GM12801 (cell line): ENCODE data around the gene TXNRD3.

Experiments used
- TF ChIP-seq, protein P1 (sequence below): IDR thresholded peaks from one replicate; pipeline ENCODE4 v1.5.1; 2011; ENCODE audit warnings: control low read depth; ENCODE audit not compliant: insufficient read length; ENCODE audit errors: extremely low read depth

TXNRD3 gene

GRCh38 chr3:126679318-126679751 lies 24.4 kb upstream of the TXNRD3 start:
- TF ChIP-seq, protein P1, sequence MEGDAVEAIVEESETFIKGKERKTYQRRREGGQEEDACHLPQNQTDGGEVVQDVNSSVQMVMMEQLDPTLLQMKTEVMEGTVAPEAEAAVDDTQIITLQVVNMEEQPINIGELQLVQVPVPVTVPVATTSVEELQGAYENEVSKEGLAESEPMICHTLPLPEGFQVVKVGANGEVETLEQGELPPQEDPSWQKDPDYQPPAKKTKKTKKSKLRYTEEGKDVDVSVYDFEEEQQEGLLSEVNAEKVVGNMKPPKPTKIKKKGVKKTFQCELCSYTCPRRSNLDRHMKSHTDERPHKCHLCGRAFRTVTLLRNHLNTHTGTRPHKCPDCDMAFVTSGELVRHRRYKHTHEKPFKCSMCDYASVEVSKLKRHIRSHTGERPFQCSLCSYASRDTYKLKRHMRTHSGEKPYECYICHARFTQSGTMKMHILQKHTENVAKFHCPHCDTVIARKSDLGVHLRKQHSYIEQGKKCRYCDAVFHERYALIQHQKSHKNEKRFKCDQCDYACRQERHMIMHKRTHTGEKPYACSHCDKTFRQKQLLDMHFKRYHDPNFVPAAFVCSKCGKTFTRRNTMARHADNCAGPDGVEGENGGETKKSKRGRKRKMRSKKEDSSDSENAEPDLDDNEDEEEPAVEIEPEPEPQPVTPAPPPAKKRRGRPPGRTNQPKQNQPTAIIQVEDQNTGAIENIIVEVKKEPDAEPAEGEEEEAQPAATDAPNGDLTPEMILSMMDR, result no peak

GRCh38 chr3:126678693-126679317 lies 23.9 kb upstream of the TXNRD3 start:
- TF ChIP-seq, protein P1, result no peak

DNA sequence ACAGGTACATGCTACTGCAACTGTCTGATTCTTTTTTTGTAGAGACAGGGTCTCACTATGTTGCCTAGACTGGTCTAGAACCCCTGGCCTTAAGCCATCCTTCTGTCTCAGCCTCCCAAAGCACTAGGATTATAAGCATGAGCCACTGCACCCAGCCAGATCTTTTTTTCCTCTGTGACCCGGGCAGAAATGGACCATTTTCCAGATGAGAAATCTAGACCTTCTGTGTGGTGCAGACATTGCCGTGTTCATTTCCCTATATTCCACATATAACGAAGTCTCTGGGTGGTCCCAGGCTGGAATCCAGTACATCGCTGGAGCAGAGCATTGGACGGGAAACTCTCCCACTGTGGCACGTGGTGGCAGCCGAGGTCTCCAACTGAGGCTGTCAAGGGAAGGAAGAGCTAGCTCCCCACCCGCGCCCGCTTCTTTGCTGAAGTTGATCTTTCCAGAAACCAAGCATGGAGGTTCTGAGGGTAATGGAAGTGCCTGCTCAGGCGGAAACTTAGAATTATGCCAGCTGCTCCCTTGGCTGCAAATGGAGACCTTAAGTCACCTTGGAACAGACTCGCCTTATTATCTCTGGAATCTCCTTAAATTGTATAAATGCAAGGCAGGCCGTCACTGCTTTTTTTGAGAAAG lies 23.1 kb upstream of the TXNRD3 start:
- TF ChIP-seq, protein P1, result no peak

- TF ChIP-seq, protein P1, result no peak
Observed at GRCh38 chr3:126676919-126677705, 22.2 kb upstream of the TXNRD3 start.

DNA sequence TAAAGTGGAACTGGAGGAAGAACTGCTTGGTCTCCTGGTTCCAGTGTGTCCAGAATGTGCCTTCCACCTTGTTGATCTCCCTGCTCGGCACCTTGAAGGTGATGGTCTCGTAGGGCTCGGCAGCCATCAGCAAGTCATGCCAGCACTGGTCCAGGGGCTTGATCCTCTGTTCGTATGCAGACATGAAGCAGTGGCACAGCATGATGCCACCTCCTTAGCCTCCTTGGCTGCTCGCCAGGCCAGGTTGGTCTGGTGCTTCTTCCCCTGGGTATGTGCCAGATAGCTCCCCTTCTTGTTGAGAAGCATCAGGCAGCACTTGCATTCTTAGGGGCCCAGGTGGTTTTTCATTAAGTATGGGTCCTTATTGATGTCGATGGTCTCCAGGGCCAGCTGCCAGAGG lies 17.8 kb upstream of the TXNRD3 start:
- TF ChIP-seq, protein P1, result no peak

DNA sequence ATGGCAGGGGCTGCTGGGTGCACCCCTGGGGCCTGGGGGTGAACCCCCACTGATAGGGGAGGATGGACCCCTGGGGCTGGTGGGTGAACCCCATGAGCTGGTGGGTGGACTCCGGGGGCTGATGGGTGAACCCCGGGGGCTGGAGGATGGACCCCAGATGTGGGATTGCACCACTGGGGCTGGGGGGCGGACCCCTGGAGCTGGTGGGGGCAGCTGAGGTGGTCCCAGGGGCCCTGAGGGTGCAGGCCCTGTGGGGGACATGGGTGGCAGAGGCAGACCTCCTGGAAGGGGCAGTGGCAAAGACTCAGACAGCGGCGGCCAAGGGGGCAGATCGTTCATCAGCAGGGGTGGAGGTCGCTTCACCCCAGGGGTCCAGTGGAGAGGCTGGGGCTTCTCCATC lies 17.4 kb upstream of the TXNRD3 start:
- TF ChIP-seq, protein P1, result no peak

DNA sequence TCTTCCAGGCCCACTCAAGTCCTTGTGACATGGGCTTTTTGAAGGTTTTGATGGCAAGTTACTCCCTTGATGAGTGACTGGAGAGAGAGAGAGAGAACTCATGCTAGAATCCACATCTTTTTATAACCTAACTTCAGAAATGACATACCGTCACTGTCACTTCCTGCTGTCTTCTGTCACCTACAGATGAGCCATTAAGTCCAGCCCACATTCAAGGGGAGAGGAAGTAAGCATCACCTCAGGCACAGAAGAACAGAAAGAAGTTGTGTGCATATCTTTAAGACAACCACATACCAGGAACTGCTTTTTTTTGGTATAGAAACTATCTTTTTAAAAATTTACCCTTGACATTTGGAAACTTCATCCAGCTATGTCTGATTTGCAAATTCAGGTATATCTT lies 16.6 kb upstream of the TXNRD3 start:
- TF ChIP-seq, protein P1, result no peak
